SU-DHL-6 (cell line): ENCODE data around the gene CDKN2B.

Experiments used
- H2AFZ ChIP-seq: fragments of 200-600 bp; sonication (generic); 2 replicates; pipeline ENCODE4 v1.6.1; 2014; ENCODE audit warnings: low read depth, mild to moderate bottlenecking, moderate library complexity, mixed read lengths, antibody characterized with exemption, low read length; ENCODE audit not compliant: severe bottlenecking
- H3F3A ChIP-seq: fragments of 200-600 bp; shearing (Covaris generic); 2 replicates; pipeline ENCODE4 v1.6.0; 2016; ENCODE audit warnings: antibody characterized with exemption, mild to moderate bottlenecking; ENCODE audit not compliant: insufficient read depth
- H3K27ac ChIP-seq: fragments of 200-600 bp; sonication (generic); 2 replicates; pipeline ENCODE4 v1.5.1; 2016; ENCODE audit warnings: low read depth, mild to moderate bottlenecking, low read length, moderate library complexity, mixed read lengths
- H3K27me3 ChIP-seq: fragments of 200-600 bp; sonication (generic), shearing (Covaris generic); 2 replicates; pipeline ENCODE4 v1.6.0; 2014; ENCODE audit warnings: mild to moderate bottlenecking, low read length
- H3K36me3 ChIP-seq: fragments of 200-600 bp; sonication (generic); 2 replicates; pipeline ENCODE4 v1.6.1; 2014; ENCODE audit warnings: mild to moderate bottlenecking, low read length, mixed read lengths
- H3K4me2 ChIP-seq: fragments of 300-600, 200-600 bp; shearing (Covaris generic), sonication (generic); 2 replicates; pipeline ENCODE4 v1.6.0; 2014; ENCODE audit warnings: low read length, low read depth, mild to moderate bottlenecking; ENCODE audit not compliant: poor library complexity, severe bottlenecking
- H3K4me3 ChIP-seq: fragments of 200-600 bp; sonication (generic); 2 replicates; pipeline ENCODE4 v1.5.1; 2014; ENCODE audit warnings: antibody characterized with exemption, low read length, mild to moderate bottlenecking, mixed read lengths; ENCODE audit not compliant: insufficient read depth, poor library complexity, severe bottlenecking
- H3K79me2 ChIP-seq: fragments of 200-600 bp; sonication (generic); 2 replicates; pipeline ENCODE4 v1.6.1; 2014; ENCODE audit warnings: mild to moderate bottlenecking, low read length, moderate library complexity; ENCODE audit not compliant: insufficient read depth
- H3K9ac ChIP-seq: fragments of 200-600 bp; sonication (generic); 2 replicates; pipeline ENCODE4 v1.7.0; 2014; ENCODE audit warnings: mild to moderate bottlenecking, low read length
- H3K9me2 ChIP-seq: fragments of 200-600 bp; sonication (generic); replicated peaks from 2 replicates; pipeline ENCODE4 v1.6.1; 2014; ENCODE audit warnings: low read length; ENCODE audit not compliant: insufficient read depth
- H3K9me3 ChIP-seq: fragments of 200-600 bp; sonication (generic); 2 replicates; pipeline ENCODE4 v1.6.1; 2014; ENCODE audit warnings: low read length, mixed read lengths; ENCODE audit not compliant: insufficient read depth
- H4K20me1 ChIP-seq: fragments of 200-600 bp; sonication (generic); 2 replicates; pipeline ENCODE4 v1.6.1; 2014; ENCODE audit warnings: low read depth, mild to moderate bottlenecking, antibody characterized with exemption, low read length, moderate library complexity, mixed read lengths
- EZH2phosphoT487 ChIP-seq: fragments of 200-600 bp; sonication (generic), shearing (Covaris generic); conservative IDR thresholded peaks from 2 replicates; pipeline ENCODE4 v1.6.1; 2018; ENCODE audit warnings: mild to moderate bottlenecking, antibody characterized with exemption, low read length, moderate library complexity, mixed read lengths
- TF ChIP-seq, protein P1 (sequence below): fragments of 200-600 bp; sonication (generic); IDR thresholded peaks from one replicate; pipeline ENCODE4 v1.5.1; 2017; ENCODE audit warnings: antibody characterized with exemption, mild to moderate bottlenecking, low read length, moderate library complexity; ENCODE audit not compliant: insufficient read depth, poor library complexity, severe bottlenecking

Gene CDKN2B

DNA sequence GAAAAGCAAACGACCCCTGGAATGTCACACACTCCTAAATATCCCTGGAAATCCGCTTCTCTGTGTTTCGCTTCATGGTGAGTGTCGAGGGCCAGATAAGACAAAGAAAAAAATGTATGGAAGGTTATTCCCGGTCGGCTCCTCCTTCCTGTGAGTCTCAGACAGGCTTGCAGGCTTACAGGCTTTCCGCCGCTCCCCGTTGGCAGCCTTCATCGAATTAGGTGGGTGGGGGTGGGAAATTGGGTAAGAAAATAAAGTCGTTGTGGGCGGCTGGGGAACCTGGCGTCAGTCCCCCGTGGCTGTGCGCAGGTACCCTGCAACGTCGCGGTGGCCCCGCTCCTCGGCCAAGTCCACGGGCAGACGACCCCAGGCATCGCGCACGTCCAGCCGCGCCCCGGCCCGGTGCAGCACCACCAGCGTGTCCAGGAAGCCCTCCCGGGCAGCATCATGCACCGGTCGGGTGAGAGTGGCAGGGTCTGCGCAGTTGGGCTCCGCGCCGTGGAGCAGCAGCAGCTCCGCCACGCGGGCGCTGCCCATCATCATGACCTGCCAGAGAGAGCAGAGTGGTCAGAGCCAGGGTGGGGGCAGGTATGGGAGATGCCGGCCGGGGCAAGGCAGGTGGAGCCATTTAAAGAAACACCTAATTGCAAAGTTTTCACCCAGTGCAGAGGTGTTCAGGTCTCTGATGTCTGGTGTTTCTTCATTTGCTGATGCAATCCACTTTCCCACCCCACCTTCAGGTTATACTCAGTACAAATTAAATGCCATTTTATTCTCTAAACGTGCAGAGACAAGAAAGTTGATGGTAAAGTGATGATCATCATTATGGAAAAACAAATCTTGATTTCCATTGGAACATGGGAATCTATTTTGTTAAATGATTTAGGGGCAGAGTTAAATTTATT is 3.2 kb downstream of the CDKN2B start:
- Histone ChIP-seq H4K20me1 (peaks cover 19% of the 10 kb centered on the region), H3K79me2 (peaks cover 8% of the 10 kb centered on the region; the same call in 1 of the 2 replicates), H2AFZ (no peak overlapping the region), H3K4me3 (no peak overlapping the region), H3K9me2 (no peaks in the 10 kb centered on the region), H3F3A (peaks cover 7% of the 10 kb centered on the region; the same call in 1 of the 2 replicates), H3K27ac (no peak overlapping the region), H3K9ac (no peak overlapping the region), H3K9me3 (no peaks in the 10 kb centered on the region), H3K4me2 (no peak overlapping the region), H3K27me3 (no peaks in the 10 kb centered on the region), H3K36me3 (no peaks in the 10 kb centered on the region)
- no peak for TF ChIP-seq EZH2phosphoT487
- TF ChIP-seq, protein P1, sequence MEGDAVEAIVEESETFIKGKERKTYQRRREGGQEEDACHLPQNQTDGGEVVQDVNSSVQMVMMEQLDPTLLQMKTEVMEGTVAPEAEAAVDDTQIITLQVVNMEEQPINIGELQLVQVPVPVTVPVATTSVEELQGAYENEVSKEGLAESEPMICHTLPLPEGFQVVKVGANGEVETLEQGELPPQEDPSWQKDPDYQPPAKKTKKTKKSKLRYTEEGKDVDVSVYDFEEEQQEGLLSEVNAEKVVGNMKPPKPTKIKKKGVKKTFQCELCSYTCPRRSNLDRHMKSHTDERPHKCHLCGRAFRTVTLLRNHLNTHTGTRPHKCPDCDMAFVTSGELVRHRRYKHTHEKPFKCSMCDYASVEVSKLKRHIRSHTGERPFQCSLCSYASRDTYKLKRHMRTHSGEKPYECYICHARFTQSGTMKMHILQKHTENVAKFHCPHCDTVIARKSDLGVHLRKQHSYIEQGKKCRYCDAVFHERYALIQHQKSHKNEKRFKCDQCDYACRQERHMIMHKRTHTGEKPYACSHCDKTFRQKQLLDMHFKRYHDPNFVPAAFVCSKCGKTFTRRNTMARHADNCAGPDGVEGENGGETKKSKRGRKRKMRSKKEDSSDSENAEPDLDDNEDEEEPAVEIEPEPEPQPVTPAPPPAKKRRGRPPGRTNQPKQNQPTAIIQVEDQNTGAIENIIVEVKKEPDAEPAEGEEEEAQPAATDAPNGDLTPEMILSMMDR = no peak

DNA sequence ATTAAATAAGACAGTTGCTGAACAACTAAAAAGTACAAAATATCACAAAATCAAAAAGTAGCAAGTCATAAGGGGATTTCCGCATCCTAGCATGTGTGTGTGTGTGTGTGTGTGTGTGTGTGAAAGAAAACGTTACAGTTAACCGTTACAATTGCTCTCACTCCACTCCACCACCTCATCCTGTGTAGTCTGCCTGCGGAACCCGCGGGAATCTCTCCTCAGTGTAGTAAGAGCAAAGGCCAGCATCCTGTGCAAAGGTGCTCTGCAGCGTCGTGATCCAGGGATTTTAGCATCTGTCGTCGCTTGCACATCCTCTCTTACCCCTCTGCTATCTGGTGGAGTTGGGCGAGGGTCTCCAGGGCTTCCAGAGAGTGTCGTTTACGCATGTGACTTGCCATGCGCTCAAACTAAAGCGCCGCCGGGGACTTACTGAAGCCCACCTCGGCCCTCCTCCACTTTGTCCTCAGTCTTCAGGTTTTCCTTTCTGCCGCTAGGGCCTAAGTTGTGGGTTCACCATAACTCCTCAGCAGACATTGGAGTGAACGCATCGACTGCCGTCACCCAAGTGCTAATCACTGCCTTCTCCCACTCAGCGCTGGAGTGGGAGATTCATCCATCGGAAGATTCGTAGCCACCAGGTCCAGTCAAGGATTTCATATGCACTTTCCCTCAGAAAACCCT is 3.9 kb downstream of the CDKN2B start:
- peaks cover 10% of the 10 kb centered on the region; the same call in 1 of the 2 replicates for H3K79me2 ChIP-seq

GRCh38 chr9:22002038-22002437 is 7.1 kb downstream of the CDKN2B start:
- H2AFZ ChIP-seq = no peak overlapping the region
- no peak overlapping the region for H3K4me2 ChIP-seq
- H3K36me3 ChIP-seq = peaks cover 3% of the 10 kb centered on the region; the same call in 1 of the 2 replicates
- H3K9me2 ChIP-seq = no peaks in the 10 kb centered on the region
- H3K79me2 ChIP-seq = peaks cover 14% of the 10 kb centered on the region; the same call in 1 of the 2 replicates
- no peak overlapping the region for H3K9ac ChIP-seq
- H3K27me3 ChIP-seq = no peaks in the 10 kb centered on the region
- H4K20me1 ChIP-seq = peaks cover 20% of the 10 kb centered on the region
- no peaks in the 10 kb centered on the region for H3K9me3 ChIP-seq
- H3K27ac ChIP-seq = no peak overlapping the region
- TF ChIP-seq EZH2phosphoT487 = no peak
- TF ChIP-seq, protein P1 = no peak
- no peaks in the 10 kb centered on the region for H3F3A ChIP-seq
- H3K4me3 ChIP-seq = no peak overlapping the region

More for the DNA sequence above, 3.9 kb downstream of the CDKN2B start:
- Histone ChIP-seq H3K4me3 (no peak overlapping the region), H3K9me2 (no peaks in the 10 kb centered on the region), H3K27ac (no peak overlapping the region), H3K9ac (no peak overlapping the region), H3K4me2 (no peak overlapping the region), H3K36me3 (no peaks in the 10 kb centered on the region), H3F3A (peaks cover 7% of the 10 kb centered on the region; the same call in 1 of the 2 replicates), H2AFZ (no peak overlapping the region), H3K27me3 (no peaks in the 10 kb centered on the region), H3K9me3 (no peaks in the 10 kb centered on the region), H4K20me1 (peaks cover 20% of the 10 kb centered on the region)
- TF ChIP-seq, protein P1 = no peak
- no peak for TF ChIP-seq EZH2phosphoT487
